Measurements from ENCODE around the gene GTF2A1L. TPM values are rescaled to one million over a fixed set of nuclear protein-coding genes. Genes with fewer than 3 reads are reported as not detected.

The GTF2A1L gene
- total RNA-seq, 1 experiment from 2014 or later, result not detected

DNA sequence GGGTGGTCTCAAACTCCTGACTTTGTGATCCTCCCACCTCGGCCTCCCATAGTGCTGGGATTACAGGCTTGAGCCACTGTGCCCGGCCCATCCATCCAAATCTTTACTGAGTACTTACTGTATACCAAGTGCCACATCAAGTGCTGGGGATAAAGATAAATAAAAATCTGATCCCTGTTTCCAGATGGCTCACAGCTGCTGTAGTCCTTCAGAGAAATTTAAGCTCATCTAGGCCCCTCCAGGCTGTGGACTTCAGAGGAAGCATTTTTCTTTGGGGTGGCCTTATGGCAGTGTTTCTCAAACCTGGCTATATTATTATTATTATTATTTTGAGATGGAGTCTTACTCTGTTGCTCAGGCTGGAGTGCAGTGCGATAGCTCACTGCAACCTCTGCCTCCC lies 33.7 kb upstream of the GTF2A1L start:
- Histone ChIP-seq H3K27me3 (ENCODE audit: insufficient read depth, low read depth) (no peaks in the 10 kb centered on the region), H3K4me3 (no peak overlapping the region), H3F3A (ENCODE audit: insufficient read depth, low read depth) (no peaks in the 10 kb centered on the region), H4K20me1 (ENCODE audit: insufficient read depth) (no peaks in the 10 kb centered on the region), H3K9me2 (ENCODE audit: insufficient read depth) (no peaks in the 10 kb centered on the region), H3K9me3 (ENCODE audit: insufficient read depth, low read depth) (no peaks in the 10 kb centered on the region), H2AFZ (no peak overlapping the region), H3K4me2 (no peak overlapping the region), H3K27ac (no peak overlapping the region), H3K36me3 (ENCODE audit: low read depth) (no peaks in the 10 kb centered on the region), H3K4me1 (replicated peaks; ENCODE audit: insufficient read depth) (no peaks in the 10 kb centered on the region), H3K79me2 (ENCODE audit: low read depth) (no peaks in the 10 kb centered on the region)
- no TSS peak for BruUV-seq (replicated peaks)
- intact Hi-C loops (cut with micrococcal nuclease; ENCODE audit: unreplicated experiment), result loop anchor here (10.0 kb wide), 1 partner anchor 109 kb away; no protein-coding TSS in a partner anchor
- no peak for TF ChIP-seq EZH2 (IDR thresholded peaks at IDR 0.05; ENCODE audit: low read depth)
- TF ChIP-seq, protein P1, sequence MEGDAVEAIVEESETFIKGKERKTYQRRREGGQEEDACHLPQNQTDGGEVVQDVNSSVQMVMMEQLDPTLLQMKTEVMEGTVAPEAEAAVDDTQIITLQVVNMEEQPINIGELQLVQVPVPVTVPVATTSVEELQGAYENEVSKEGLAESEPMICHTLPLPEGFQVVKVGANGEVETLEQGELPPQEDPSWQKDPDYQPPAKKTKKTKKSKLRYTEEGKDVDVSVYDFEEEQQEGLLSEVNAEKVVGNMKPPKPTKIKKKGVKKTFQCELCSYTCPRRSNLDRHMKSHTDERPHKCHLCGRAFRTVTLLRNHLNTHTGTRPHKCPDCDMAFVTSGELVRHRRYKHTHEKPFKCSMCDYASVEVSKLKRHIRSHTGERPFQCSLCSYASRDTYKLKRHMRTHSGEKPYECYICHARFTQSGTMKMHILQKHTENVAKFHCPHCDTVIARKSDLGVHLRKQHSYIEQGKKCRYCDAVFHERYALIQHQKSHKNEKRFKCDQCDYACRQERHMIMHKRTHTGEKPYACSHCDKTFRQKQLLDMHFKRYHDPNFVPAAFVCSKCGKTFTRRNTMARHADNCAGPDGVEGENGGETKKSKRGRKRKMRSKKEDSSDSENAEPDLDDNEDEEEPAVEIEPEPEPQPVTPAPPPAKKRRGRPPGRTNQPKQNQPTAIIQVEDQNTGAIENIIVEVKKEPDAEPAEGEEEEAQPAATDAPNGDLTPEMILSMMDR (conservative IDR thresholded peaks at IDR 0.05), result no peak
- peak in 1 of 2 experiments; percentile 2 for DNase-seq
- CTCF ChIA-PET, result no interaction called here
- POLR2A ChIA-PET (ENCODE audit: unreplicated experiment), result no interaction called here

- intact Hi-C loops (cut with micrococcal nuclease; ENCODE audit: unreplicated experiment), result loop anchor here (10.0 kb wide), 1 partner anchor 110 kb away; no protein-coding TSS in a partner anchor
- Histone ChIP-seq H3K27me3 (ENCODE audit: insufficient read depth, low read depth) (no peaks in the 10 kb centered on the region), H3F3A (ENCODE audit: insufficient read depth, low read depth) (no peaks in the 10 kb centered on the region), H3K79me2 (ENCODE audit: low read depth) (no peaks in the 10 kb centered on the region), H4K20me1 (ENCODE audit: insufficient read depth) (no peaks in the 10 kb centered on the region), H3K9me3 (ENCODE audit: insufficient read depth, low read depth) (no peaks in the 10 kb centered on the region), H3K36me3 (ENCODE audit: low read depth) (no peaks in the 10 kb centered on the region), H3K4me1 (replicated peaks; ENCODE audit: insufficient read depth) (no peaks in the 10 kb centered on the region), H3K9me2 (ENCODE audit: insufficient read depth) (no peaks in the 10 kb centered on the region), H2AFZ (no peak overlapping the region), H3K4me3 (no peak overlapping the region), H3K27ac (no peak overlapping the region), H3K4me2 (no peak overlapping the region)
- DNase-seq, result peak in 1 of 2 experiments; percentile 22
- CTCF ChIA-PET, result no interaction called here
- no peak for TF ChIP-seq EZH2 (IDR thresholded peaks at IDR 0.05; ENCODE audit: low read depth)
- TF ChIP-seq, protein P1 (conservative IDR thresholded peaks at IDR 0.05), result no peak
- no TSS peak for BruUV-seq (replicated peaks)
- POLR2A ChIA-PET (ENCODE audit: unreplicated experiment), result interaction anchor here (0.5 kb wide), 1 partner anchor 24 kb away, joined by 4 read pairs; no protein-coding TSS in a partner anchor
These were observed 33.1 kb upstream of the GTF2A1L start for GRCh38 chr2:48584551-48584950.

DNA sequence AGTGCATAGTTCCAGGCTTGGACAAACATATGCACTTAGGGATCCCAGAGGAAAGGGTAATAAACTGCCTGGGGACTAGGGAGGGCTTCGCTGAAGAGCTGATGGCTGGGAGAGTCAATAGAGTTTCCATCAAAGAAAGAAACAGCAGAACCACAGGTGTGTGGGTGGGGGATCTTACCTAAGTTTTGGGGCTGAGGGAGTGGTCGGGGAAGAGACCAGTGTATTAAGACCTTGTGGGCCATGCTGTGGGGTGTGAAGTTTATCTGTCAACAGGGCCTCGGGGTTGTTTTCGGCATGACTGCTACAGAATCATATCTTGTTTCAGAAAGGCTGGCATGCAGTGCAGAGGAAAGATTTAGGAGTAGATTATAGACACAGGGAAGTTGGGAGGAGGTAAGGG lies 31.2 kb upstream of the GTF2A1L start:
- no peaks in the 10 kb centered on the region for H3K79me2 ChIP-seq (ENCODE audit: low read depth)
- H3F3A ChIP-seq (ENCODE audit: insufficient read depth, low read depth), result no peaks in the 10 kb centered on the region
- H3K27ac ChIP-seq, result no peak overlapping the region
- H3K9me3 ChIP-seq (ENCODE audit: insufficient read depth, low read depth), result no peaks in the 10 kb centered on the region
- DNase-seq, result no peak
- no peaks in the 10 kb centered on the region for H4K20me1 ChIP-seq (ENCODE audit: insufficient read depth)
- intact Hi-C loops (cut with micrococcal nuclease; ENCODE audit: unreplicated experiment), result loop anchor here (5.0 to 10.0 kb wide), 2 partner anchors 112 to 729 kb away; no protein-coding TSS in a partner anchor
- ChIA-PET CTCF (no interaction called here), POLR2A (ENCODE audit: unreplicated experiment) (no interaction called here)
- H3K27me3 ChIP-seq (ENCODE audit: insufficient read depth, low read depth), result no peaks in the 10 kb centered on the region
- H3K4me1 ChIP-seq (replicated peaks; ENCODE audit: insufficient read depth), result no peaks in the 10 kb centered on the region
- no peaks in the 10 kb centered on the region for H3K36me3 ChIP-seq (ENCODE audit: low read depth)
- BruUV-seq (replicated peaks), result no TSS peak
- H3K9me2 ChIP-seq (ENCODE audit: insufficient read depth), result no peaks in the 10 kb centered on the region
- TF ChIP-seq, protein P1 (conservative IDR thresholded peaks at IDR 0.05), result no peak
- no peak for TF ChIP-seq EZH2 (IDR thresholded peaks at IDR 0.05; ENCODE audit: low read depth)
- no peak overlapping the region for H3K4me2 ChIP-seq
- H3K4me3 ChIP-seq, result no peak overlapping the region
- H2AFZ ChIP-seq, result no peak overlapping the region
